ENCODE results near the gene APCDD1. TPM values are rescaled to one million over a fixed set of nuclear protein-coding genes. Genes with fewer than 3 reads are reported as not detected.

The APCDD1 gene
- total and polyA plus RNA-seq, 8 donors: 5.6 to 31.1 (median 16.4) TPM

DNA sequence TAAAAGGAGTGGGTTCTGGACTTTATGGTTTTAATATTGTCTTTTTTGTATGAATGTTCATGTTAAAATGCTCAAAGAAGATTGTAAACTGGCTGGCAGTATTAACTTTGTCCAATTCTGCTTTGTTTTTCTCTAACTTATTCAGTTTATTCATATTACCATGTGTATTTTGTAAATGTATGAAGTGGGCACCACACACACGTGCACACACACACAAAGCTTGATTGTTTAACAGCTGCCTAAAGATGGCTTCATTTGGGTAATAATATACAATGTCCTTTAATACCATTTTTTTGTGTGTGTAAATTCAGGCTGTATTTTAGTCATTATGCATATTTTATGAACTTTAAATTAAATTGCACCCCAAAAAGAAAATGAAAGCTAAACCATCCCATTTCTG is 11.4 kb upstream of the APCDD1 start:
- Histone ChIP-seq H3K4me1 (no peaks in the 10 kb centered on the region), H3K27ac (no peak overlapping the region), H3K9me3 (no peaks in the 10 kb centered on the region), H3K36me3 (no peaks in the 10 kb centered on the region), H3K4me3 (no peak overlapping the region), H3K27me3 (no peaks in the 10 kb centered on the region)
- 97 to 100% methylated on average over 1 of the region's 1 CpG for WGBS, 2 donors
- DNase-seq (no peak), FAIRE-seq (no peak), ATAC-seq (no peak)
- no peak for TF ChIP-seq CTCF (IDR thresholded peaks at IDR 0.05)
- intact Hi-C loops (cut with DNase I): no loop called here

DNA sequence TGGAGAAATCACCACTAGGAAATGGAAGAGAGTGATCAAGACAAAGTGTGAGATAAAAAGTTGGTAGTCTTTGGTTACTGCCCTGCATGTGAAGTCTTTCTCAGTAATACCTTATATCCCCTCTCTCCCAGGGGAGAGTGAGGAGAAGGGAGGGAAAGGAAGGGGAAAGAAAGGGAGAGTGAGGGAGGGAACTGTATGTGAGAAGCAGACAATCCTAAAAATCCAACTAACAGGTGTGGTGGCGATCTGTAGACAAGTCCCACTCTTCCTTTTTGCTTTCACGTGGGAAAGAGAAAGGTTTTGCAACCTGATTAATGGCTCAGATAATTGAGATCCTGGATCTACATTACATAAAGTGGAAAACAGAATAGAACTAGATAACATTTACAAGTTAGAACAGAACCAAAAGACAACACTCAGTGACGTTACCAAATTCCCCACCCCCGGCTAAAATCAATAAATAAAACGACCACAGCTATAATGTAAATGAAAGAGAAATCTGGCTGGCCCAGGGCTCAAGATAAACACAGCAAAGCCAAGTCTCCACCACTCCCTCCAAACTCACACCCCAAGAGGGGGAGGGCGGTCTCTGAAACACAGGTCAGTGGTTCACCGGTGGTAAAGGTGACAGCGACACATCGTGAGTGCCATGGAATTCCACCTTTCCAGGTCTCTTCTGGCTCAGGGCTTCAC is 10.0 kb upstream of the APCDD1 start:
- ATAC-seq (no peak), FAIRE-seq (no peak), DNase-seq (no peak)
- intact Hi-C loops (cut with DNase I): no loop called here
- TF ChIP-seq CTCF (IDR thresholded peaks at IDR 0.05): no peak
- 25 to 30% methylated on average over 9 of the region's 9 CpGs for WGBS, 2 donors
- H3K4me1 ChIP-seq: no peaks in the 10 kb centered on the region
- H3K27ac ChIP-seq: no peak overlapping the region
- H3K36me3 ChIP-seq: no peaks in the 10 kb centered on the region
- H3K9me3 ChIP-seq: no peaks in the 10 kb centered on the region
- H3K27me3 ChIP-seq: no peaks in the 10 kb centered on the region
- H3K4me3 ChIP-seq: no peak overlapping the region

GRCh38 chr18:10449396-10449795 is 5.0 kb upstream of the APCDD1 start:
- Histone ChIP-seq H3K9me3 (no peaks in the 10 kb centered on the region), H3K27ac (no peak overlapping the region), H3K27me3 (no peaks in the 10 kb centered on the region), H3K36me3 (no peaks in the 10 kb centered on the region), H3K4me3 (no peak overlapping the region), H3K4me1 (no peaks in the 10 kb centered on the region)
- DNase-seq: no peak
- 50 to 72% methylated on average over 2 of the region's 2 CpGs for WGBS, 2 donors
- intact Hi-C loops (cut with DNase I): no loop called here
- FAIRE-seq: no peak
- ATAC-seq: no peak
- no peak for TF ChIP-seq CTCF (IDR thresholded peaks at IDR 0.05)

GRCh38 chr18:10450986-10451385 is 3.4 kb upstream of the APCDD1 start:
- Histone ChIP-seq H3K27ac (no peak overlapping the region), H3K9me3 (no peaks in the 10 kb centered on the region), H3K4me3 (no peak overlapping the region), H3K27me3 (no peaks in the 10 kb centered on the region), H3K36me3 (no peaks in the 10 kb centered on the region), H3K4me1 (no peaks in the 10 kb centered on the region)
- intact Hi-C loops (cut with DNase I): no loop called here
- no peak for DNase-seq
- WGBS, 2 donors: 81 to 93% methylated on average over 2 of the region's 2 CpGs
- ATAC-seq: no peak
- TF ChIP-seq CTCF (IDR thresholded peaks at IDR 0.05): no peak
- FAIRE-seq: no peak

DNA sequence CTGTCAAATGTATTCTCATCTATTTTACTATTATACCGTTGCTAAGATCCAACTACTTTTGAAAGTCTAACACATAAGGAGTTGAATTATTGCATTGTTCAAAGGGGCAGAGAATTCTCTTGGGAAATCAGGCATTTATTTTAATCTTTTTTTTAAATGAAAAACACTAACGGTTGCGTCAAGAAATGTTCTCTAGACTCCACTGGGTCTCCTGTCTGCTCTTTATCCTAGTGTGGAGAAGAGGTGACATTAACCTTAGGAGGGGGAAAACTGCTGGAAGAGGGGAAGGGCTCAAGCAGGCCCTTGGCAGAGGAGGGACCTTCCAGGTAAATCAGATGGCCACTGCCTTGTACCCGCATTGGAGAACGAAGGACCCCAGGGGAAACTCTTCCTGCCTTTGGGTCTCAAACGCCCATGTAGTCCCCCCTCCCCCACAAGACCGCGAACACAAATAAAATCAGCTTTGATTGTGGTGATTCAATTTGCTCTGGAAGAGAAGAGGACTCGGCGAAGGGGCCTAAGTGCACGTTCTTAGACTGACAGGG is 1.1 kb upstream of the APCDD1 start:
- intact Hi-C loops (cut with DNase I): no loop called here

More for the DNA sequence above, 1.1 kb upstream of the APCDD1 start:
- FAIRE-seq: no peak
- Histone ChIP-seq H3K4me3 (no peak overlapping the region), H3K27ac (peak overlapping the region in 3 of 4 donors; percentile 53 to 59 (median 56)), H3K4me1 (peaks cover 0 to 6% (median 0%) of the 10 kb centered on the region in 3 donors), H3K9me3 (no peaks in the 10 kb centered on the region), H3K36me3 (no peaks in the 10 kb centered on the region), H3K27me3 (no peaks in the 10 kb centered on the region)
- no peak for DNase-seq
- 35 to 46% methylated on average over 11 of the region's 11 CpGs for WGBS, 2 donors
- no peak for TF ChIP-seq CTCF (IDR thresholded peaks at IDR 0.05)
- ATAC-seq: no peak
